Adipocyte (in vitro differentiated cells): ENCODE measurements around the gene SIGLEC14.
A peak's percentile ranks its signal among the peaks of the same experiment; 100 is the strongest.

Experiments
- DNase-seq: peaks from one replicate; pipeline ENCODE4 v3.0.0-alpha.2; 2015; ENCODE audit warnings: low read depth
- H3K27me3 ChIP-seq: replicated peaks from 2 replicates; pipeline ENCODE4 v1.7.0; 2013; ENCODE audit warnings: mild to moderate bottlenecking, low read length, moderate library complexity; ENCODE audit not compliant: control insufficient read depth, insufficient read depth
- H3K36me3 ChIP-seq: 2 replicates; pipeline ENCODE4 v1.7.0; 2013; ENCODE audit warnings: low read length, mild to moderate bottlenecking, moderate library complexity; ENCODE audit not compliant: control insufficient read depth, insufficient read depth, severe bottlenecking
- H3K4me1 ChIP-seq: 2 replicates; pipeline ENCODE4 v1.7.0; 2013; ENCODE audit warnings: mild to moderate bottlenecking, low read length, moderate library complexity; ENCODE audit not compliant: control insufficient read depth, insufficient read depth
- H3K4me3 ChIP-seq: 2 replicates; pipeline ENCODE4 v1.7.0; 2013; ENCODE audit warnings: mild to moderate bottlenecking, low read length, moderate library complexity
- H3K9ac ChIP-seq: 2 replicates; pipeline ENCODE4 v1.7.0; 2013; ENCODE audit warnings: mild to moderate bottlenecking, low read length, moderate library complexity
- H3K9me3 ChIP-seq: 2 replicates; pipeline ENCODE4 v1.7.0; 2013; ENCODE audit warnings: mild to moderate bottlenecking, low read length, moderate library complexity; ENCODE audit not compliant: control insufficient read depth

The SIGLEC14 gene

DNA sequence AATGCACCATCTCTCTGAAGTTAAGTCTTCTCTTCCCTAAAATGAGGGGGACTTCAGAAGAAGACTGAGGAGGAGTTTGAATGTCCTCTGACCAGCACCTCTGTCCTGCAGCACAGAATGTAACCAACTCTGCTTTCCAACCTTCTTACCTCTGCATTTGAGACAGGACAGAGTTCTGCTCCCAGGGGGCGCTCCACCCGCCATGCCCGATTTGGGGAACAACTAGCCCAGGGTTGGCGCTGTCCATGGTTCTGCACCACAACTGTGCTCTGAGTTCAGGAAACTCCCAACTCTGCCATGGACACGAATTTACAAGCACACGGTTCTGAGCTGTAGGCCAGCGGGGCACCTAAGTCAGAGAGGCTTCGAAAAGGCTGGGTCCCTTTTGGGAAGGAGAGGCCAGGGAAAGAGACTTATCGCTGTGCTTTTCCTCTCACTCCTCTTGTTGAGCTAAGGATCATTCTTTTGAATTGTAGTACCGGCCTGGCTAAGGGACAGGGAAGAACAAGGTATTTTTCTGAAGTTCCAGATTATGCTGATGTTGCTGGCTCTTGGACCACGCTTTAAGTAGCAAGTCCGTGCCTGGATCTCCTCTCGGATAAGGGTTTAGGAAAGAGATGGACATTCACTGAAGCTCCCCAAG lies 38.6 kb downstream of the SIGLEC14 start:
- Histone ChIP-seq H3K9me3 (peaks cover 4% of the 10 kb centered on the region), H3K4me1 (no peaks in the 10 kb centered on the region), H3K9ac (no peak overlapping the region), H3K4me3 (no peak overlapping the region), H3K27me3 (peaks cover 6% of the 10 kb centered on the region), H3K36me3 (no peaks in the 10 kb centered on the region)
- peak; percentile 77 for DNase-seq

GRCh38 chr19:51607077-51607476 lies 39.5 kb downstream of the SIGLEC14 start:
- Histone ChIP-seq H3K9me3 (peaks cover 4% of the 10 kb centered on the region), H3K4me1 (no peaks in the 10 kb centered on the region), H3K27me3 (peaks cover 6% of the 10 kb centered on the region), H3K4me3 (no peak overlapping the region), H3K9ac (no peak overlapping the region), H3K36me3 (no peaks in the 10 kb centered on the region)
- DNase-seq, result no peak

DNA sequence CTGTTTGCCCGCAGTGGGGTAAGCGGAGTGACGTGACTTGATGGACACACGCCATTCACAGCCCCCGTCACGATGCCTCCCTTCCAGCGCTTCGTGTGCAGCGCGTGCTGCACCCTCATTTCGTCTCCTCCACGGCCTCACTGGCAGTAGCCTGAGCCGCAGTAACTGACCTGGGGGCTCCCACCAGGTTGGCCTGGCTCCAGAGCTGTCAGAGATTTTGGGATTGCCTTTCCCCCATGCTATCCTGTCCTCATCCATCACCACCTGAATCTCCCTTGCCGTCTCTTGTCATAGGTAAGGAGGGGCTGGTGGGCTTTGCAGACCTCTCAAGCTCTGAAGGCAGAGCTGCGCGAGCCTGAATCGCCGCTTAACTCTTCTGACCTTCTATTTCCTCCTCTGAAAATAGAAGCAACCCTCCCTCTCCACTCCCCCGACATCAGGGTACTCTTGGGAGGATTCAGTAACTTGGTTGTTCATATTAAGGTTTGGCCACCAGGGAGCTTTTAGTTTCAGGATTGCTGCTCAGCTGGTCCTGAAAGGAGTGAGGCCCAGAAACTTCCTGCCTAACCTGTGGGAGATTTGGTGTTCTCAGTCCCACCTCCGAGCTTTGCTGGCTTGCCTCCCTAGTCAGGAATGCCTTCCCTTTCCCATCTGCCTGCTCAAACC lies 44.3 kb downstream of the SIGLEC14 start:
- Histone ChIP-seq H3K36me3 (no peaks in the 10 kb centered on the region), H3K4me1 (no peaks in the 10 kb centered on the region), H3K9ac (no peak overlapping the region), H3K27me3 (peaks cover 12% of the 10 kb centered on the region), H3K4me3 (no peak overlapping the region), H3K9me3 (no peaks in the 10 kb centered on the region)
- no peak for DNase-seq

DNA sequence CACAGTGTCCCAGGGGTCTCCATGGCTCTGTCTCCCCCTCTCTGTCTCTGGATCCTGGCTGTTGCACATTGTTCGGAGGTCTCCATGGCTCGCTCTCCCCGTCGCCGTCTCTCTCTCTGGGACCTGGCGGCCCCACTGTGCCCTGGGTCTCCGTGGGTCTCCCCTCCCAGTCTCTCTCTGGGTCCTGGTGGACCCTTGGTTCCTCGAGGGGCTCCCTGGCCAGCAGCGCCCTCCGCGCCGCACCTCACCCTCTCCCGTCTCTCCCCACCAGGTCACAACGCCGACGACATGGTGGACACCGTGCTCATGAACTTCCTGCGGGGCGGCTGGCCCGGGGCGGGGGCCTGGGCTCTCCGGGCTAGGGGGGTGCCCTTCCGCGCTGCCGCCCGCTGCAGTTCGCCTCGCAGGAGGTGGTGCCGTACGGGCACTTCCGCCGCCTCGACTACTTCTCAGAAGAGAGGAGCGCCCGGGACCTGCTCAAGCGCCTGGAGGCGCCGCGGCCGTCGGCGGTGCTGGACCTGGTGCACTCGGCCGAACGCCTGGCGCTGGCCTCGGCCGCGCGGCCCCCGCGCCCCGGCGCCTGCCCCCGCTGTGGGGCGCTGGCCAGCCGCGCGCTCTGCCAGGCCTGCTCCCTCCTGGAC lies 45.6 kb downstream of the SIGLEC14 start:
- Histone ChIP-seq H3K36me3 (no peaks in the 10 kb centered on the region), H3K4me3 (no peak overlapping the region), H3K27me3 (peaks cover 10% of the 10 kb centered on the region), H3K9me3 (no peaks in the 10 kb centered on the region), H3K4me1 (no peaks in the 10 kb centered on the region), H3K9ac (no peak overlapping the region)
- no peak for DNase-seq

DNA sequence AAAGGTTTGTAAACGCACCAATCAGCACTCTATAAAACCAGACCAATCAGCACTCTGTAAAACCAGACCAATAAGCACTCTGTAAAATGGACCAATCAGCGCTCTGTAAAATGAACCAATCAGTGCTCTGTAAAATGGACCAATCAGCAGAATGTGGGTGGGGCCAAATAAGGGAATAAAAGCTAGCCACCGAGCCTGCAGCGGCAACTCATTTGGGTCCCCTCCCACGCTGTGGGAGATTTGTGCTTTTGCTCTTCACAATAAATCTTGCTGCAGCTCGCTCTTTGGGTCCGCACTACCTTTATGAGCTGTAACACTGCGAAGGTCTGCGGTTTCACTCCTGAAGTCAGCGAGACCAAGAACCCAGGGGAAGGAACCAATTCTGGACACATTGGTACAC lies 47.5 kb downstream of the SIGLEC14 start:
- Histone ChIP-seq H3K9me3 (no peaks in the 10 kb centered on the region), H3K9ac (no peak overlapping the region), H3K27me3 (peaks cover 6% of the 10 kb centered on the region), H3K4me3 (no peak overlapping the region), H3K36me3 (no peaks in the 10 kb centered on the region), H3K4me1 (no peaks in the 10 kb centered on the region)
- DNase-seq, result no peak

GRCh38 chr19:51598159-51598915 lies 48.3 kb downstream of the SIGLEC14 start:
- H3K4me1 ChIP-seq, result peaks cover 6% of the 10 kb centered on the region
- peaks cover 6% of the 10 kb centered on the region for H3K27me3 ChIP-seq
- no peak overlapping the region for H3K9ac ChIP-seq
- H3K9me3 ChIP-seq, result no peaks in the 10 kb centered on the region
- no peak for DNase-seq
- H3K36me3 ChIP-seq, result no peaks in the 10 kb centered on the region
- H3K4me3 ChIP-seq, result no peak overlapping the region

DNA sequence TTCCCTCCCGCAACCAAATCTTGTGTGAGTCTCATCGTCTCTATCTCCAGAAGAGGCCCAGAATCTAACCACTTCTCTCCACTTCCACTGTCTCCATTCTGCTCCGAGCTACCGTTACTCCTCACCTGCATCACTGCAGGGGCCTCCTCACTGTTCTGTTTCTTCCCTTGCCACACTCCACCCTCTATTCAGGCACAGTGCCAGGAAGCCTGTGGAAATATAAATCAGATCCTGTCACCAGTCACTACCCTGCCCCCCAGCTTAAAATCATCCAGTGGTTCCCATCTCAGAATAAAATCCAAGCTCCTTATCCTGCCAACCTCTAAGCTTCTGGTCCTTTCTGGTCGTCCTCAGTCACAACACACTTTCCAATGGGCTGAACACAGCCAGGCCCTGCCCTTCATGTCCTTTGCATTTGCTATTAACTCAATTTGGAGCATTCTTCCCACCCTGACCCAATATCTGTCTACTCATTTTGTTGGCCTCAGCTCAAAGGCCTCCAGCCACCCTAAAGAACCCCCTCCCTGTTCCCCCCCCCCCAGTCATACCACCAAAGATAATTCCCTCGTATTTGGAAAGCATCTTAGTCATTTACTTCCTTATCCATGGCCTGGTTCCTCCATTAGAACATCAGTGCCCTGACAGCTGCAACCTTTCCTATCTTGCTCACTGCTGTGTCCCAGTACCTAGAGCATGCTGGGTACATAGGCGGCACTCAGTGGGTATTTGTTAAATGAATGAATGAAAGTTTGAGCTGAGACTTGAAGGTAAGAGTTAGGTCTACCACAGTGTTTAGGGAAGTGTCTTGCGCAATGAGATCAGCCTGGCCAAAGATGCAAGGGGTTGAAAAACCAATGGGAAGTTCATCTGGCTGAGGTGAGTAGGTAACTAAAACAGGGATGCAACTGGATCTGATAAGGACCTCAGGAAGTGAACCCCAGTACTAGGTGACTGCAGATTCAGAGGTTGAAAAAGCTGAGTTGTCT lies 51.1 kb downstream of the SIGLEC14 start:
- Histone ChIP-seq H3K4me3 (peak overlapping the region; percentile 87), H3K9me3 (no peaks in the 10 kb centered on the region), H3K27me3 (peaks cover 3% of the 10 kb centered on the region), H3K36me3 (no peaks in the 10 kb centered on the region), H3K9ac (no peak overlapping the region), H3K4me1 (peaks cover 6% of the 10 kb centered on the region)
- DNase-seq, result no peak

DNA sequence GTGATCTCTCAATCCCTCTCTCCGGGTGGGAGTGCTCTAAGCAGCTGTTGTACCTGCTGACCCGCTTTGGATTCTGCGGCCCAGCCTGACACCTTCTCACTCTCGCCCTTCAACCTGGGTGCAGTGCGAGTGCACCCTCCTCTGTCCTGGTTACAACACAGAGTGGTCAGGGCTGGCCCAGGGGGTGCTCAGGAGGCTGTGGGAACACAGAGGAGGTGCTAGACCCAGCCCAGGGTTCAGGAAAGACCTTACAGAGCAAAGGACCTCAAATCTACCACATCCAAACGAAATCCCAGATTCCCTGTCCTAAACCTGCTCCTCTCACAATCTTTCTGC lies 51.9 kb downstream of the SIGLEC14 start:
- DNase-seq, result no peak

GRCh38 chr19:51593969-51594773 lies 52.5 kb downstream of the SIGLEC14 start:
- DNase-seq, result peak; percentile 99
- no peaks in the 10 kb centered on the region for H3K27me3 ChIP-seq
- H3K36me3 ChIP-seq, result no peaks in the 10 kb centered on the region
- H3K4me3 ChIP-seq, result peak overlapping the region; percentile 87
- H3K4me1 ChIP-seq, result peaks cover 6% of the 10 kb centered on the region
- no peaks in the 10 kb centered on the region for H3K9me3 ChIP-seq
- H3K9ac ChIP-seq, result peak overlapping the region; percentile 76

More for the DNA sequence above, 51.9 kb downstream of the SIGLEC14 start:
- Histone ChIP-seq H3K36me3 (no peaks in the 10 kb centered on the region), H3K4me1 (peaks cover 6% of the 10 kb centered on the region), H3K27me3 (no peaks in the 10 kb centered on the region), H3K9me3 (no peaks in the 10 kb centered on the region), H3K9ac (peak overlapping the region; percentile 76), H3K4me3 (peak overlapping the region; percentile 87)
